ENCODE data around the gene IFIT5. TPM values are rescaled to one million over a fixed set of nuclear protein-coding genes. Genes with fewer than 3 reads are reported as not detected.
A peak's percentile ranks its signal among the peaks of the same experiment; 100 is the strongest.
"Not testable (repeated sequence)": the region's sequence is repeated elsewhere in the genome, so short reads cannot be mapped to it uniquely, and the experiment has no call there.

The IFIT5 gene
- total RNA-seq, 3 donors from 2014 or later = 13.8 to 19.7 (median 16.0) TPM

DNA sequence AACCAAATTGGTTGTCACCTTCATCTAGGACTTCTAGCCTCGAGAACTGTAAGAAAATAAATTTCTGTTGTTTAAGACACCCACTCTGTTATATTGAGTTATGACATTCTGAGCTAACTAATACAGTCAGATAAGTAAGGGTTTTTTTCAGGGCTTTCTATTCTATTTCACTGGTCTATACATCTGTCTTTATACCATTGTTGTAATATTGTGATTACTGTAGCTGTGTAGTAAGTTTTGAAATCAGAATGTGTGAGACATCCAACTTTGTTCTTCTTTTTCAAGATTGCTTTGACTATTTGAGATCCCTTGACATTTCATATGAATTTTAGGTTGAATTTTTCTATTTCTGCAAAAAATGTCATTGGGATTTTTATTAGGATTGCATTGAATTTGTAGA is 14.4 kb upstream of the IFIT5 start:
- Histone ChIP-seq H3K36me3 (no peaks in the 10 kb centered on the region), H3K9me3 (no peaks in the 10 kb centered on the region), H3K4me1 (no peaks in the 10 kb centered on the region), H3K4me3 (no peak overlapping the region), H3K27me3 (no peaks in the 10 kb centered on the region), H3K27ac (no peak overlapping the region)
- no peak for DNase-seq (ENCODE audit: low spot score in 2 of 2)
- TF ChIP-seq, protein P1, sequence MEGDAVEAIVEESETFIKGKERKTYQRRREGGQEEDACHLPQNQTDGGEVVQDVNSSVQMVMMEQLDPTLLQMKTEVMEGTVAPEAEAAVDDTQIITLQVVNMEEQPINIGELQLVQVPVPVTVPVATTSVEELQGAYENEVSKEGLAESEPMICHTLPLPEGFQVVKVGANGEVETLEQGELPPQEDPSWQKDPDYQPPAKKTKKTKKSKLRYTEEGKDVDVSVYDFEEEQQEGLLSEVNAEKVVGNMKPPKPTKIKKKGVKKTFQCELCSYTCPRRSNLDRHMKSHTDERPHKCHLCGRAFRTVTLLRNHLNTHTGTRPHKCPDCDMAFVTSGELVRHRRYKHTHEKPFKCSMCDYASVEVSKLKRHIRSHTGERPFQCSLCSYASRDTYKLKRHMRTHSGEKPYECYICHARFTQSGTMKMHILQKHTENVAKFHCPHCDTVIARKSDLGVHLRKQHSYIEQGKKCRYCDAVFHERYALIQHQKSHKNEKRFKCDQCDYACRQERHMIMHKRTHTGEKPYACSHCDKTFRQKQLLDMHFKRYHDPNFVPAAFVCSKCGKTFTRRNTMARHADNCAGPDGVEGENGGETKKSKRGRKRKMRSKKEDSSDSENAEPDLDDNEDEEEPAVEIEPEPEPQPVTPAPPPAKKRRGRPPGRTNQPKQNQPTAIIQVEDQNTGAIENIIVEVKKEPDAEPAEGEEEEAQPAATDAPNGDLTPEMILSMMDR (IDR thresholded peaks at IDR 0.05) = no peak
- no peak for TF ChIP-seq POLR2AphosphoS5 (IDR thresholded peaks at IDR 0.05)
- TF ChIP-seq POLR2A (IDR thresholded peaks at IDR 0.05) = no peak
- intact Hi-C loops (cut with DNase I; ENCODE audit: low total_unique reads) = no loop called here

DNA sequence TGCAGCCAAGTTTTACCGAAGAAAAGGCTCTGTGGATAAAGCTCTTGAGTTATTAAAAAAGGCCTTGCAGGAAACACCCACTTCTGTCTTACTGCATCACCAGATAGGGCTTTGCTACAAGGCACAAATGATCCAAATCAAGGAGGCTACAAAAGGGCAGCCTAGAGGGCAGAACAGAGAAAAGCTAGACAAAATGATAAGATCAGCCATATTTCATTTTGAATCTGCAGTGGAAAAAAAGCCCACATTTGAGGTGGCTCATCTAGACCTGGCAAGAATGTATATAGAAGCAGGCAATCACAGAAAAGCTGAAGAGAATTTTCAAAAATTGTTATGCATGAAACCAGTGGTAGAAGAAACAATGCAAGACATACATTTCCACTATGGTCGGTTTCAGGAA is 11.3 kb upstream of the IFIT5 start:
- TF ChIP-seq, protein P1 (IDR thresholded peaks at IDR 0.05) = no peak
- TF ChIP-seq POLR2AphosphoS5 (IDR thresholded peaks at IDR 0.05) (no peak), POLR2A (IDR thresholded peaks at IDR 0.05) (no peak)
- Histone ChIP-seq H3K4me3 (no peak overlapping the region), H3K27ac (no peak overlapping the region), H3K9me3 (no peaks in the 10 kb centered on the region), H3K36me3 (no peaks in the 10 kb centered on the region), H3K27me3 (no peaks in the 10 kb centered on the region), H3K4me1 (no peaks in the 10 kb centered on the region)
- no peak for DNase-seq (ENCODE audit: low spot score in 2 of 2)
- intact Hi-C loops (cut with DNase I; ENCODE audit: low total_unique reads) = no loop called here

DNA sequence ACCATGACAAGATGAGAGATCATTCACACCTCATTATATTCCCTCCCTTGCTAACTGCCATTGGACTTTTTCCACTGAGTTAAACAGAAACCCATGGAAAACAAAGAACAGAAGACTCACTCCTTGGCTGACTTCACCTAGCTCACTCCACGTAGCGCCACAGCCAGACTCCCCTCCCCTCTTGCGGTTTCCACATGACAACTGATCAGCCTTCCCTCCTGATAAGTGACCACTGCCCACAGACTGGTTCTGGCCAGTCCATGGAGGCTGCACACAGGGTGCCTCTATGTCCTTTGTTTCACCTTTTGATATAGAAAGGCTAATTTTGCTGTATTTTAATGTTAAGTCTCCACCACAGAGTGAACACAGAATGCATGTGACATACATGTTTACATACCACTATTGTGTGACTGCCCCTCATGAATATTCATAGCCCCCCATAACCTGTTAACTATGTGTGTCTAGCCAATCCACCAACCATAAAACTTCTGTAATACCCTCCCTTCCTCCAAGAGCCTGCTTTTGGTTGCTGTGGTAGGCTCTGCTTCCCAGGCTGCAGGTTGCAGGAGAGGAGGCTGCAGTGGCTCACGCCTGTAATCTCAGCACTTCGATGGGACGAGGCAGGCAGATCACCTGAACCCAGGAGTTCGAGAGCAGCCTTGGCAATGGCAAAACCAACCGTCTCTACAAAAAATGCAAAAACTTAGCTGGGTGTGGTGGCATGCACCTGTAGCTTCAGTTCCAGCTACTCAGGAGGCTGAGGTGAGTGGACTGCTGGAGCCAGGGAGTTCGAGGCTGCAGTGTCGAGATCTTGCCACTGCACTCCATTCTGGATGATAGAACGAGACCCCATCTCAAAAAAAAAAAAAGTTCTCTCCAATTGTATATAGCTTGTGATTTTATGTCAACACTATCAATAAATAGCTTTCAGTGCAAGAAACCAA is 10.0 kb upstream of the IFIT5 start:
- DNase-seq (ENCODE audit: low spot score in 2 of 2) = no peak
- no peaks in the 10 kb centered on the region for H3K4me1 ChIP-seq
- H3K27ac ChIP-seq = no peak overlapping the region
- intact Hi-C loops (cut with DNase I; ENCODE audit: low total_unique reads) = loop anchor here (5.0 kb wide), 1 partner anchor 357 kb away; no protein-coding TSS in a partner anchor
- no peaks in the 10 kb centered on the region for H3K27me3 ChIP-seq
- no peaks in the 10 kb centered on the region for H3K9me3 ChIP-seq
- TF ChIP-seq POLR2AphosphoS5 (IDR thresholded peaks at IDR 0.05) (no peak), POLR2A (IDR thresholded peaks at IDR 0.05) (no peak)
- TF ChIP-seq, protein P1 (IDR thresholded peaks at IDR 0.05) = no peak
- no peak overlapping the region for H3K4me3 ChIP-seq
- H3K36me3 ChIP-seq = no peaks in the 10 kb centered on the region

DNA sequence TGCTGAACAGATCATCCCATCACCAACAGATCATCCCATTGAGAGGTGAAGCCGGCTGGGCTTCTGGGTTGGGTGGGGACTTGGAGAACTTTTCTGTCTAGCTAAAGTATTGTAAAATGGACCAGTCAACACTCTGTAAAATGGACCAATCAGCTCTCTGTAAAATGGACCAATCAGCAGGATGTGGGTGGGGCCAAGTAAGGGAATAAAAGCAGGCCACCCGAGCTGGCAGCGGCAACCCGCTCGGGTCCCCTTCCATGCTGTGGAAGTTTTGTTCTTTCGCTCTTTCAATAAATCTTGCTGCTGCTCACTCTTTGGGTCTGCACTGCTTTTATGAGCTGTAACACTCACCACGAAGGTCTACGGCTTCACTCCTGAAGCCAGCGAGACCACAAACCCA is 8.2 kb upstream of the IFIT5 start:
- H3K36me3 ChIP-seq; H3K4me1 ChIP-seq; H3K4me3 ChIP-seq; H3K27me3 ChIP-seq; H3K27ac ChIP-seq; DNase-seq (ENCODE audit: low spot score in 2 of 2); H3K9me3 ChIP-seq: not testable (repeated sequence)
- intact Hi-C loops (cut with DNase I; ENCODE audit: low total_unique reads) = loop anchor here (5.0 kb wide), 1 partner anchor 359 kb away; no protein-coding TSS in a partner anchor

DNA sequence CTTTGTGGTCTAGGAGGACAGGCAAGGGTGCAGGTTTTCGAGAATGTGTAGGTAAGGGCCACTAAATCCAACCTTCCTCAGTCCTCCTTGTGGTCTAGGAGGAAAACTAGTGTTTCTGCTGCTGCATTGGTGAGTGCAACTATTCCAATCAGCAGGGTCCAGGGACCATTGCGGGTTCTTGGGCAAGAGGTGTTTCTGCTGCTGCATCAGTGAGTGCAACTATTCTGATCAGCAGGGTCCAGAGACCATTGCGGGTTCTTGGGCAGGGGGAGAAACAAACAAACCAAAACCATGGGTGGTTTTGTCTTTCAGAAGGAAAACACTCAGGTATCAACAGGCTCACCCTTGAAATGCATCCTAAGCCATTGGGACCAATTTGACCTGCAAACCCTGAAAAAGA is 6.6 kb upstream of the IFIT5 start:
- not testable (repeated sequence) for DNase-seq (ENCODE audit: low spot score in 2 of 2); H3K4me1 ChIP-seq
- intact Hi-C loops (cut with DNase I; ENCODE audit: low total_unique reads) = loop anchor here (5.0 kb wide), 1 partner anchor 360 kb away; no protein-coding TSS in a partner anchor

DNA sequence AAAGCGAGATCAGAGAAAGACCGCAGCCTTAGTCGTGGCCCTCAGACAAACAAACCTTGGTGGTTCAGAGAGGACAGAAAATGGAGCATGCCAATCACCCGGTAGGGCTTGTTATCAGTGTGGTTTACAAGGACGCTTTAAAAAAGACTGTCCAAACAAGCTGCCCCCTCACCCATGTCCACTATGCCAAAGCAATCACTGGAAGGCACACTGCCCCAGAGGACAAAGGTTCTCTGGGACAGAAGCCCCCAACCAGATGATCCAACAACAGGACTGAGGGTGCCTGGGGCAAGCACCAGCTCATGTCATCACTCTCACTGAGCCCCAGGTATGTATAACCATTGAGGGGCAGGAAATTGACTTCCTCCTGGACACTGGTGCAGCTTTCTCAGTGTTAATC is 5.1 kb upstream of the IFIT5 start:
- not testable (repeated sequence) for DNase-seq (ENCODE audit: low spot score in 2 of 2); H3K4me1 ChIP-seq; H3K4me3 ChIP-seq; H3K9me3 ChIP-seq; H3K27ac ChIP-seq; H3K27me3 ChIP-seq; H3K36me3 ChIP-seq
- intact Hi-C loops (cut with DNase I; ENCODE audit: low total_unique reads) = loop anchor here (5.0 kb wide), 1 partner anchor 362 kb away; no protein-coding TSS in a partner anchor

More for the DNA sequence above, 6.6 kb upstream of the IFIT5 start:
- H3K9me3 ChIP-seq, H3K36me3 ChIP-seq, H3K27me3 ChIP-seq, H3K27ac ChIP-seq, H3K4me3 ChIP-seq: not testable (repeated sequence)

DNA sequence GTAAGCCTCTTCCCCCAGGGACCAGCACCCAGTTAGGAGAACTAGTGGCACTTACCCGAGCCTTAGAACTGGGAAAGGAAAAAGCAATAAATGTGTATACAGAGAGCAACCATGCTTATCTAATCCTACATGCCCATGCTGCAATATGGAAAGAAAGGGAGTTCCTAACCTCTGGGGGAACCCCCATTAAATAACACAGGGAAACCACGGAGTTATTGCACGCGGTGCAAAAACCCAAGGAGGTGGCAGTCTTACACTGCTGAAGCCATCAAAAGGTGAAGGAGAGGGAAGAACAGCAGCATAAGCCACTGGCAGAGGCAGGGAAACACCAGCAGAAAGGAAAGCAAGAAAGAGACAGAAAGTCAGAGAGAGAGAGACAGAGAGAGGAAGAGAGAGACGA is 3.8 kb upstream of the IFIT5 start:
- H3K27me3 ChIP-seq; H3K4me3 ChIP-seq; intact Hi-C loops (cut with DNase I; ENCODE audit: low total_unique reads); H3K4me1 ChIP-seq; DNase-seq (ENCODE audit: low spot score in 2 of 2); H3K9me3 ChIP-seq; H3K36me3 ChIP-seq: not testable (repeated sequence)
- peak overlapping the region in 1 of 2 donors; percentile 33 for H3K27ac ChIP-seq

DNA sequence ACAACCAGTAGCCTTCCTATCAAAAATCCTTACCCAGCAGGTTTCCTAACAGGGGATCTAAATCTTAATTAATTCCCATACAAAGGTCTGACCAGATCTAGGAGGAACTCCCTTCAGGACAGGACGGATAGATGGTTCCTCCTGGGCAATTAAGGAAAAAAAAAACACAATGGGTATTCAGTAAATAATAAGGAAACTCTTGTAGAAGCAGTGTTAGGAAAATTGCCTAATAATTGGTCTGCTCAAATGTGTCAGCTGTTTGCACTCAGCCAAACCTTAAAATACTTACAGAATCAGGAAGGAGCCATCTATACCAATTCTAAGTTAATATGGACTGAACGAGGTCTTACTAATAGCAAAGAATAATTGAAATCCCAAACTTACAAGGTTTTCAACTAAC is 3.2 kb upstream of the IFIT5 start:
- intact Hi-C loops (cut with DNase I; ENCODE audit: low total_unique reads); H3K9me3 ChIP-seq: not testable (repeated sequence)

DNA sequence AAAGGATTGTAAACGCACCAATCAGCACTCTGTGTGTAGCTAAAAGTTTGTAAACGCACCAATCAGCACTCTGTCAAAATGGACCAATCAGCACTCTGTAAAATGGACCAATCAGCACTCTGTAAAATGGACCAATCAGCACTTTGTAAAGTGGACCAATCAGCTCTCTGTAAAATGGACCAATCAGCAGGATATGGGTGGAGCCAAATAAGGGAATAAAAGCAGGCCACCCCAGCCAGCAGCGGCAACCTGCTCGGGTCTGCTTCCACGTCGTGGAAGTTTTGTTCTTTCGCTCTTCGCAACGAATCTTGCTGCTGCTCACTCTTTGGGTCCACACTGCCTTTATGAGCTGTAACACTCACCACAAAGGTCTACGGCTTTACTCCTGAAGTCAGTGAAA is 2.1 kb upstream of the IFIT5 start:
- H3K27ac ChIP-seq; intact Hi-C loops (cut with DNase I; ENCODE audit: low total_unique reads); H3K36me3 ChIP-seq; H3K9me3 ChIP-seq; H3K4me1 ChIP-seq; H3K4me3 ChIP-seq; H3K27me3 ChIP-seq; DNase-seq (ENCODE audit: low spot score in 2 of 2): not testable (repeated sequence)

More for the DNA sequence above, 3.2 kb upstream of the IFIT5 start:
- H3K4me1 ChIP-seq; DNase-seq (ENCODE audit: low spot score in 2 of 2); H3K36me3 ChIP-seq; H3K27me3 ChIP-seq; H3K4me3 ChIP-seq: not testable (repeated sequence)
- H3K27ac ChIP-seq = peak overlapping the region; percentile 16 to 33

Measured in breast epithelium (tissue), 4 donors.